Adipocyte (in vitro differentiated cells): Measurements from ENCODE around the gene CSF3.

ENCODE experiments used
- DNase-seq: peaks from one replicate; pipeline ENCODE4 v3.0.0-alpha.2; 2015; ENCODE audit warnings: low read depth
- H3K27me3 ChIP-seq: replicated peaks from 2 replicates; pipeline ENCODE4 v1.7.0; 2013; ENCODE audit warnings: mild to moderate bottlenecking, low read length, moderate library complexity; ENCODE audit not compliant: control insufficient read depth, insufficient read depth
- H3K36me3 ChIP-seq: 2 replicates; pipeline ENCODE4 v1.7.0; 2013; ENCODE audit warnings: low read length, mild to moderate bottlenecking, moderate library complexity; ENCODE audit not compliant: control insufficient read depth, insufficient read depth, severe bottlenecking
- H3K4me1 ChIP-seq: 2 replicates; pipeline ENCODE4 v1.7.0; 2013; ENCODE audit warnings: mild to moderate bottlenecking, low read length, moderate library complexity; ENCODE audit not compliant: control insufficient read depth, insufficient read depth
- H3K4me3 ChIP-seq: 2 replicates; pipeline ENCODE4 v1.7.0; 2013; ENCODE audit warnings: mild to moderate bottlenecking, low read length, moderate library complexity
- H3K9ac ChIP-seq: 2 replicates; pipeline ENCODE4 v1.7.0; 2013; ENCODE audit warnings: mild to moderate bottlenecking, low read length, moderate library complexity
- H3K9me3 ChIP-seq: 2 replicates; pipeline ENCODE4 v1.7.0; 2013; ENCODE audit warnings: mild to moderate bottlenecking, low read length, moderate library complexity; ENCODE audit not compliant: control insufficient read depth

The CSF3 gene

GRCh38 chr17:39979893-39980350 lies 35.3 kb upstream of the CSF3 start:
- peak; percentile 66 for DNase-seq
- H3K4me3 ChIP-seq = peak overlapping the region; percentile 91
- peaks cover 30% of the 10 kb centered on the region for H3K4me1 ChIP-seq
- H3K27me3 ChIP-seq = no peaks in the 10 kb centered on the region
- peak overlapping the region; percentile 78 for H3K9ac ChIP-seq
- H3K9me3 ChIP-seq = no peaks in the 10 kb centered on the region
- H3K36me3 ChIP-seq = peaks cover 9% of the 10 kb centered on the region

GRCh38 chr17:39980351-39981206 lies 34.7 kb upstream of the CSF3 start, which contains the start of gene PSMD3:
TSS of gene PSMD3 (plus strand) at chr17:39980807. CDS start at chr17:39980971, 164 bp downstream.
- H3K27me3 ChIP-seq = no peaks in the 10 kb centered on the region
- no peaks in the 10 kb centered on the region for H3K9me3 ChIP-seq
- peak within 1 kb of the TSS; percentile 99 for H3K9ac ChIP-seq
- peaks cover 30% of the 10 kb centered on the region for H3K4me1 ChIP-seq
- peak; percentile 100 for DNase-seq
- peaks cover 16% of the 10 kb centered on the region for H3K36me3 ChIP-seq
- peak within 1 kb of the TSS; percentile 91 for H3K4me3 ChIP-seq

- H3K4me3 ChIP-seq = peak overlapping the region; percentile 91
- H3K9ac ChIP-seq = peak overlapping the region; percentile 99
- H3K9me3 ChIP-seq = no peaks in the 10 kb centered on the region
- peaks cover 30% of the 10 kb centered on the region for H3K4me1 ChIP-seq
- H3K36me3 ChIP-seq = peaks cover 23% of the 10 kb centered on the region
- peak; percentile 34 for DNase-seq
- H3K27me3 ChIP-seq = no peaks in the 10 kb centered on the region
Measured at GRCh38 chr17:39981207-39981741, 34.0 kb upstream of the CSF3 start.

- DNase-seq = peak; percentile 10
- Histone ChIP-seq H3K27me3 (no peaks in the 10 kb centered on the region), H3K9ac (peak overlapping the region; percentile 99), H3K4me3 (peak overlapping the region; percentile 91), H3K9me3 (no peaks in the 10 kb centered on the region), H3K36me3 (peaks cover 29% of the 10 kb centered on the region), H3K4me1 (peaks cover 30% of the 10 kb centered on the region)
Measured at GRCh38 chr17:39981766-39982375, 33.4 kb upstream of the CSF3 start.

- no peaks in the 10 kb centered on the region for H3K9me3 ChIP-seq
- peaks cover under 1% of the 10 kb centered on the region for H3K4me1 ChIP-seq
- H3K9ac ChIP-seq = no peak overlapping the region
- H3K27me3 ChIP-seq = no peaks in the 10 kb centered on the region
- peaks cover 93% of the 10 kb centered on the region for H3K36me3 ChIP-seq
- no peak for DNase-seq
- H3K4me3 ChIP-seq = no peak overlapping the region
Measured at GRCh38 chr17:39988206-39988810, 26.9 kb upstream of the CSF3 start.

- Histone ChIP-seq H3K9me3 (no peaks in the 10 kb centered on the region), H3K27me3 (no peaks in the 10 kb centered on the region), H3K4me3 (no peak overlapping the region), H3K36me3 (peaks cover 85% of the 10 kb centered on the region), H3K9ac (no peak overlapping the region), H3K4me1 (peaks cover 17% of the 10 kb centered on the region)
- DNase-seq = no peak
Measured at GRCh38 chr17:39994448-39994847, 20.8 kb upstream of the CSF3 start.

- peaks cover 17% of the 10 kb centered on the region for H3K4me1 ChIP-seq
- H3K36me3 ChIP-seq = peaks cover 75% of the 10 kb centered on the region
- no peak for DNase-seq
- H3K4me3 ChIP-seq = no peak overlapping the region
- H3K9ac ChIP-seq = no peak overlapping the region
- no peaks in the 10 kb centered on the region for H3K27me3 ChIP-seq
- H3K9me3 ChIP-seq = no peaks in the 10 kb centered on the region
Measured at GRCh38 chr17:39995438-39995837, 19.8 kb upstream of the CSF3 start.

- H3K4me1 ChIP-seq = peaks cover 17% of the 10 kb centered on the region
- no peak overlapping the region for H3K9ac ChIP-seq
- H3K9me3 ChIP-seq = no peaks in the 10 kb centered on the region
- H3K27me3 ChIP-seq = no peaks in the 10 kb centered on the region
- H3K36me3 ChIP-seq = peaks cover 68% of the 10 kb centered on the region
- H3K4me3 ChIP-seq = no peak overlapping the region
- DNase-seq = no peak
Measured at GRCh38 chr17:39996162-39996561, 19.1 kb upstream of the CSF3 start.

- Histone ChIP-seq H3K4me3 (no peak overlapping the region), H3K9ac (peak overlapping the region; percentile 32), H3K9me3 (no peaks in the 10 kb centered on the region), H3K27me3 (no peaks in the 10 kb centered on the region), H3K4me1 (peaks cover 17% of the 10 kb centered on the region), H3K36me3 (peaks cover 62% of the 10 kb centered on the region)
- no peak for DNase-seq
Measured at GRCh38 chr17:39996800-39997199, 18.4 kb upstream of the CSF3 start.

- Histone ChIP-seq H3K27me3 (no peaks in the 10 kb centered on the region), H3K36me3 (peaks cover 54% of the 10 kb centered on the region), H3K4me1 (peaks cover 17% of the 10 kb centered on the region), H3K9me3 (no peaks in the 10 kb centered on the region), H3K9ac (no peak overlapping the region), H3K4me3 (no peak overlapping the region)
- no peak for DNase-seq
Measured at GRCh38 chr17:39997543-39997942, 17.7 kb upstream of the CSF3 start.

GRCh38 chr17:39999067-39999466 lies 16.2 kb upstream of the CSF3 start:
- H3K36me3 ChIP-seq = peaks cover 39% of the 10 kb centered on the region
- peaks cover 17% of the 10 kb centered on the region for H3K4me1 ChIP-seq
- DNase-seq = no peak
- no peak overlapping the region for H3K9ac ChIP-seq
- H3K4me3 ChIP-seq = no peak overlapping the region
- H3K27me3 ChIP-seq = no peaks in the 10 kb centered on the region
- H3K9me3 ChIP-seq = no peaks in the 10 kb centered on the region
